OCI-LY7 (cell line): ENCODE results near the gene ATP2B1.

Experiments
- EZH2phosphoT487 ChIP-seq: fragments of 200-600 bp; sonication (generic); IDR thresholded peaks from 2 replicates; pipeline ENCODE4 v1.6.1; 2018; ENCODE audit warnings: low read depth, borderline replicate concordance, mild to moderate bottlenecking, mixed run types, antibody characterized with exemption, low read length, moderate library complexity, mixed read lengths
- TF ChIP-seq, protein P1 (sequence below): fragments of 200-600 bp; sonication (generic); conservative IDR thresholded peaks from 2 replicates; pipeline ENCODE4 v1.5.1; 2014; ENCODE audit warnings: mild to moderate bottlenecking, antibody characterized with exemption, low read length, moderate library complexity, mixed read lengths

DNA sequence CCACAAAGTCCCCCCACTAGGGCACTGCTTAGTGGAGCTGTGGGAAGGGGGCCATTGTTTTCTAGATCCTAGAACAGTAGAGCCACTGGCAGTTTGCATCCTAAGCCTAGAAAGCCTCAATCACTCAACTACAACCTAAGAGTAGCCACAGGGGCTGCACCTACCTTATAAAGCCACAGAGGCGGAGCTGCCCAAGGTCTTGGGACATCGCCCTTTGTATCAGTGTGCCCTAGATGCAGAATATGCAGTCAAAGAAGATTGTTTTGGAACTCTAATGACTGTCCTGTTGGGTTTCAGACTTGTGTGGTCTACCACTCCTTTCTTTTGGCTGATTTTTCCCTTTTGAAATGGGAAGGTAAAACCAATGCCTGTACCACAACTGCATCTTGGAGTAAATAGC lies 59.5 kb downstream of the ATP2B1 start:
- TF ChIP-seq, protein P1, sequence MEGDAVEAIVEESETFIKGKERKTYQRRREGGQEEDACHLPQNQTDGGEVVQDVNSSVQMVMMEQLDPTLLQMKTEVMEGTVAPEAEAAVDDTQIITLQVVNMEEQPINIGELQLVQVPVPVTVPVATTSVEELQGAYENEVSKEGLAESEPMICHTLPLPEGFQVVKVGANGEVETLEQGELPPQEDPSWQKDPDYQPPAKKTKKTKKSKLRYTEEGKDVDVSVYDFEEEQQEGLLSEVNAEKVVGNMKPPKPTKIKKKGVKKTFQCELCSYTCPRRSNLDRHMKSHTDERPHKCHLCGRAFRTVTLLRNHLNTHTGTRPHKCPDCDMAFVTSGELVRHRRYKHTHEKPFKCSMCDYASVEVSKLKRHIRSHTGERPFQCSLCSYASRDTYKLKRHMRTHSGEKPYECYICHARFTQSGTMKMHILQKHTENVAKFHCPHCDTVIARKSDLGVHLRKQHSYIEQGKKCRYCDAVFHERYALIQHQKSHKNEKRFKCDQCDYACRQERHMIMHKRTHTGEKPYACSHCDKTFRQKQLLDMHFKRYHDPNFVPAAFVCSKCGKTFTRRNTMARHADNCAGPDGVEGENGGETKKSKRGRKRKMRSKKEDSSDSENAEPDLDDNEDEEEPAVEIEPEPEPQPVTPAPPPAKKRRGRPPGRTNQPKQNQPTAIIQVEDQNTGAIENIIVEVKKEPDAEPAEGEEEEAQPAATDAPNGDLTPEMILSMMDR = no peak
- TF ChIP-seq EZH2phosphoT487 = no peak
